Ascending aorta (tissue), 2 donors: ENCODE data around the gene GRK5. TPM values are rescaled to one million over a fixed set of nuclear protein-coding genes. Genes with fewer than 3 reads are reported as not detected.

Experiments used
- DNase-seq, 2 donors: peaks; one replicate each; pipeline ENCODE4 v3.0.0-alpha.2; 2019; ENCODE audit warnings: low spot score in 2 of 2
- H3K27ac ChIP-seq, 2 donors: fragments of 200-600 bp; sonication (generic); one replicate each; pipeline ENCODE4 v1.5.1; 2016 to 2017; ENCODE audit warnings: mild to moderate bottlenecking in 1 of 2
- H3K27me3 ChIP-seq: fragments of 200-600 bp; sonication (generic); one replicate; pipeline ENCODE4 v1.5.1; 2017
- H3K36me3 ChIP-seq, 2 donors: fragments of 200-600 bp; sonication (generic); one replicate each; pipeline ENCODE4 v1.5.1; 2016
- H3K4me1 ChIP-seq, 2 donors: fragments of 200-600 bp; sonication (generic); one replicate each; pipeline ENCODE4 v1.5.1; 2016 to 2017; ENCODE audit warnings: mild to moderate bottlenecking in 1 of 2
- H3K4me3 ChIP-seq, 2 donors: fragments of 200-600 bp; sonication (generic); one replicate each; pipeline ENCODE4 v1.5.1; 2016 to 2017; ENCODE audit warnings: mild to moderate bottlenecking in 1 of 2
- H3K9me3 ChIP-seq, 2 donors: fragments of 200-600 bp; sonication (generic); one replicate each; pipeline ENCODE4 v1.5.1; 2016
- intact Hi-C: fragments of 100-400 bp; cut with DNase I; formaldehyde crosslinking; loops from one replicate; pipeline ENCODE4 v1.15.1; 2023
- total RNA-seq: library from RNA; depleted of rRNA; stranded (reverse); fragments of >200 nt; gene quantifications from one replicate; pipeline ENCODE4 v1.1.0, GENCODE V29; 2016
- TF ChIP-seq, protein P1 (sequence below), 3 experiments: fragments of 200-600 bp in 2 of 3; fragments of 450-650 bp in 1 of 3; sonication (generic) in 2 of 3; IDR thresholded peaks; one replicate each; pipeline ENCODE4 v1.5.1; 2016 to 2019; ENCODE audit warnings: antibody characterized with exemption in 3 of 3, mild to moderate bottlenecking in 1 of 3, moderate library complexity in 1 of 3

Gene GRK5
- total RNA-seq, 1 donor from 2014 or later: 75.5 TPM

DNA sequence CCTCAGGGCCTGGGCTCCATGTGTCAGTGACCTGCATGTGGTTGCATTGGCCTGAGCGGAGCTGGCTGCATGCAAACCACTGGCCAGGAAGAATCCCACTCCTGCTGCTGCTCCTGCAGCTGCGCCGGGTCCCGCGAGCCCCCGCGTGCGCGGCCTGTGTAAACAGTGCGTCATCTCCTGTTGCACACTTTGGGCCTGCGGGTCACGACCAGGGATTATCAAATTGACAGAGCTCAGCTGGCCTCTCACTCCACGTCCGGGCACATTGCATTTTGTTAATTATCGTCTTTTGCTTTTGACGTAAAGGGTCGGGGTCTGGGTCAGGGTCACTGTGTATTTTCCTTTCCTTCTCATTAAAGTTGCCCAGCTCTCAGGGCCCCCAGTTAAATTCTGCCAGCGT is 202.5 kb downstream of the GRK5 start:
- H3K4me1 ChIP-seq: peaks cover 0 to 20% of the 10 kb centered on the region in 2 donors
- intact Hi-C loops: loop anchor here (5.0 kb wide), 1 partner anchor 38 kb away; no protein-coding TSS in a partner anchor

DNA sequence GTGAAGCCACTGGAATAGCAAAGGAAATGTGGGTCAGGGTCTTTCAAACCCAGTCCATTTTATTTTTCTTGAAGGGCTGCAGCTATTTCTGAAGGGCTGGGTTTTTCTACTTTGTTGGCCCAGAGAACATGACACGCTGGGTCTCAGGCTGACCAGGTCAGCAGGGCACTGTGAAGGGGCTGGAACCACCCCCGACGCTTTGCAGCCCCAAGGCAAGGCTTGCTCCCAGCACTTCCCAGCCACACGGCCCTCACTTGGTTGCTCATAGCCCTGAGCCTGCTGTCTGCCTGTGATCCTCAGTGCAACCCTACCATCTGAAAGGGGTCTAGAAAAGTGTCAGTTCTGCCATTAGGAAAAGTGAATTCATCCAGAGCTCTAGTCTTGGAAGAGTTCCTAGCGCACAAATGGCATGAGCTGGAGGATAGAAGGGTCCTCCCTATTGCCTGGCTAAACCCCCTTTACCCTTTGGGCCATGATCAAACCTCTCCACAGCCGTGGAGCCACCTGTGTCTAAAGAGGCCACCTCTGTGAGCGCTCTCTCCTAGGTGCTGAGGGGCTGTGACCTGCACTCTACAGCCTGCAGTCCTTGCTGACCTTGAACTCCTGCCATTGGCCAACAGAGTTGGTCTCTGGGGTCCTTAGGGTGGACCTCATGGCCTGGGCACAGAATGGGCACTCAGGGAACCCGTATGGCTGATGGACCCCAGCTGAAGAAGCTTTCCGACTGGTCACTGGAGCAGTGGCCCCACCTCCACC is 203.2 kb downstream of the GRK5 start:
- intact Hi-C loops: no loop called here

More for the DNA sequence above, 202.5 kb downstream of the GRK5 start:
- peak overlapping the region in 1 of 2 donors; percentile 46 for H3K27ac ChIP-seq
- H3K4me3 ChIP-seq: no peak overlapping the region
- TF ChIP-seq, protein P1, sequence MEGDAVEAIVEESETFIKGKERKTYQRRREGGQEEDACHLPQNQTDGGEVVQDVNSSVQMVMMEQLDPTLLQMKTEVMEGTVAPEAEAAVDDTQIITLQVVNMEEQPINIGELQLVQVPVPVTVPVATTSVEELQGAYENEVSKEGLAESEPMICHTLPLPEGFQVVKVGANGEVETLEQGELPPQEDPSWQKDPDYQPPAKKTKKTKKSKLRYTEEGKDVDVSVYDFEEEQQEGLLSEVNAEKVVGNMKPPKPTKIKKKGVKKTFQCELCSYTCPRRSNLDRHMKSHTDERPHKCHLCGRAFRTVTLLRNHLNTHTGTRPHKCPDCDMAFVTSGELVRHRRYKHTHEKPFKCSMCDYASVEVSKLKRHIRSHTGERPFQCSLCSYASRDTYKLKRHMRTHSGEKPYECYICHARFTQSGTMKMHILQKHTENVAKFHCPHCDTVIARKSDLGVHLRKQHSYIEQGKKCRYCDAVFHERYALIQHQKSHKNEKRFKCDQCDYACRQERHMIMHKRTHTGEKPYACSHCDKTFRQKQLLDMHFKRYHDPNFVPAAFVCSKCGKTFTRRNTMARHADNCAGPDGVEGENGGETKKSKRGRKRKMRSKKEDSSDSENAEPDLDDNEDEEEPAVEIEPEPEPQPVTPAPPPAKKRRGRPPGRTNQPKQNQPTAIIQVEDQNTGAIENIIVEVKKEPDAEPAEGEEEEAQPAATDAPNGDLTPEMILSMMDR (IDR thresholded peaks at IDR 0.05): no peak
- no peaks in the 10 kb centered on the region for H3K36me3 ChIP-seq
- no peaks in the 10 kb centered on the region for H3K9me3 ChIP-seq
- H3K27me3 ChIP-seq: no peaks in the 10 kb centered on the region
- DNase-seq: no peak

DNA sequence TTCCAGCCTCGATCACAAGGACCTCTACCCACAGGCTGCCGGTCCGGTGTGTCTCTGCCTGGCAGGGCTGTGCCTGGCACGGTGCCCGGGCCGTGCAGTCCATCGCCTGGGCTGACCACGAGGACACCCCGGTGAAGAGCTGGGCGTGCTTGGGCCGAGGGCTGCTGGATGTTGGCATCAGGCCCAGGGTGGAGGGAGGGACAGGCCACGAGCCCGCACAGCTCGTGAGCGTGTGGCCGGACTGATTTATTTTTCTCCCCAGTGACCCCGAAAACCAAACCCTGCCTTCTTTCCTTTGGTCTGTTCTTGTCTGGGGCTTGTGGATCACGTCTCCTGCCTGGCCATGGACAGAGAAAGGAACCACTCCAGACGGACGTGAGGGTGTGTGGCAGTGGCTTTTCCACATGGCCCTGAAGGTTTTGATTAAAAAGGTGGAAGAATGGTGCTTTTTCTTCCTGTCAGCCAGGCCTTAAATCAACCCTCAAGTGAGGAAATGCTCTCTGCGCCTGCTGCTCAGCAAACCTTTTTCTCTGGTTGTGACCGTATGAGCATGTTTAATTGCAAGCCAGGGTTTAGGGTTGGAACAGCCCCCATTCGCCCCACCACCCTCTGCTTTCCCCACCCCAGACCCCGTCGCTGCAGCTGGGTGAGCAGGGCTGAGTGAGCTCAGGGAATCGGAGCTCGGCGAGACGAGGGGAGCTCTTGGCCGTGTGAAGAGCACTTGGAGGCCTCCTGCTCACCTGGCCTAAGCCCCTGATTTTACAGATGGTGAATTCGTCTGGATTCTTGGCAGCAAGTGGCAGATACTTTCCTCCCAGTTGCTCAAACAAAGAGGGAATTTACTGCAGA is 205.1 kb downstream of the GRK5 start:
- DNase-seq: peak; percentile 51 to 79
- intact Hi-C loops: no loop called here

More for the DNA sequence above, 203.2 kb downstream of the GRK5 start:
- Histone ChIP-seq H3K9me3 (no peaks in the 10 kb centered on the region), H3K36me3 (no peaks in the 10 kb centered on the region), H3K4me1 (peaks cover 0 to 23% of the 10 kb centered on the region in 2 donors), H3K27ac (peak overlapping the region; percentile 38 to 65), H3K4me3 (no peak overlapping the region), H3K27me3 (no peaks in the 10 kb centered on the region)
- TF ChIP-seq, protein P1 (IDR thresholded peaks at IDR 0.05): no peak
- no peak for DNase-seq

DNA sequence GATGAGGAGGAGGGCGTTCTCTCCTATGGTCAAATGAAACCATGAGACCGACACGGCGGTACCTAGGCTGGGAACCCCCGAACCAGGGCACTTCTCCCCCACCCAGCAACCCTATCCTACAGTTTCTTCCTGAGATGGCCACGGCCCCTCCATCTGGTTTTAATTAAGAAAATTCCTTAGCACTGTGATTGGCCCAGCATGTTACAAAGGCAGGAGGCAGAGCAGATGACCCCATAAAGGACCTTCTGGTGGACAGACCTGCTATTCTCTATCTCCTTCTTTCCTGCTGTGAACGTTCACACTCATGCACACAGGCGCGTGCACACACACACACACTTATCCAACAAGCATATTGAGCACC is 205.7 kb downstream of the GRK5 start:
- Histone ChIP-seq H3K9me3 (no peaks in the 10 kb centered on the region), H3K4me3 (no peak overlapping the region), H3K4me1 (peaks cover 0 to 21% of the 10 kb centered on the region in 2 donors), H3K27ac (peak overlapping the region; percentile 64 to 65), H3K27me3 (no peaks in the 10 kb centered on the region), H3K36me3 (no peaks in the 10 kb centered on the region)
- intact Hi-C loops: no loop called here
- DNase-seq: no peak
- TF ChIP-seq, protein P1 (IDR thresholded peaks at IDR 0.05): no peak

More for the DNA sequence above, 205.1 kb downstream of the GRK5 start:
- no peaks in the 10 kb centered on the region for H3K36me3 ChIP-seq
- peaks cover 0 to 21% of the 10 kb centered on the region in 2 donors for H3K4me1 ChIP-seq
- no peaks in the 10 kb centered on the region for H3K27me3 ChIP-seq
- TF ChIP-seq, protein P1 (IDR thresholded peaks at IDR 0.05): no peak
- no peak overlapping the region for H3K4me3 ChIP-seq
- peak overlapping the region; percentile 64 to 65 for H3K27ac ChIP-seq
- H3K9me3 ChIP-seq: no peaks in the 10 kb centered on the region

DNA sequence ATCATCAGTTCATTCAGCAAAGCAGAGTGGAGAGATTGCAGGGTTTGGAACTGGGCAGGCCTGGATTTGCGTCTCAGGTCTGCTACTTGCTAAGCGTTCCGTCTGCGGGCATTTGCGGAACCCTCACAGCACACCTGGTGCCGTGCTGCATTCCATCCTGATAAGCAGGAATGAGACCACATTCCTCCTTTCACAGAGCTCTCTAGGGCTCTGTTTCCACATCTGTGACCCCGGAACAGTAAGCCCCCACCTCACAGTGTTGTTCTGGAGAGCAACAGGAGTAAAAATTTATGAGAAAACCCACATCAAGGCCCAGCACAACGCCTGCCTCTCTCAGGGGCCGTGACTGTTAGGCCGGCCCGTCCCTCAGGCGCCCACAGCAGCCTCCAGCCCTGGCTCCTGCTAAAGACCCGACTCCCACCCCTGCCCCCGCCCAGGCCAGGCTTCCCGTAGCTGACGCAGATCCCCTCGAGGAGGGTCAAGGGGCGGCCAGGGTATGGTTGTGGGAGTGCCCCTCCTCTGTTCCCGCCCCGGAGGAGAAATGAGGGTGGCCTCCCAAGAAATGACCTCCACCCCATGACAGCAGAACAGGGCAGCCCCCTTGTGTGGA is 206.2 kb downstream of the GRK5 start:
- intact Hi-C loops: no loop called here
- Histone ChIP-seq H3K36me3 (peaks cover 0 to under 1% of the 10 kb centered on the region in 2 donors), H3K4me3 (no peak overlapping the region), H3K27ac (peak overlapping the region; percentile 40 to 45), H3K27me3 (no peaks in the 10 kb centered on the region), H3K4me1 (peaks cover 0 to 21% of the 10 kb centered on the region in 2 donors), H3K9me3 (no peaks in the 10 kb centered on the region)
- TF ChIP-seq, protein P1 (IDR thresholded peaks at IDR 0.05): no peak
- DNase-seq: no peak
